IPS-18c (cell line): ENCODE measurements around the gene PMFBP1.
A peak's percentile ranks its signal among the peaks of the same experiment; 100 is the strongest.

Experiments
- H3K4me3 ChIP-seq: 2 replicates; pipeline ENCODE4 v1.7.0; 2013; ENCODE audit warnings: low read depth, mild to moderate bottlenecking, low read length, moderate library complexity; ENCODE audit not compliant: insufficient read depth
- H3K9me3 ChIP-seq: one replicate; pipeline ENCODE4 v1.6.1; 2013; ENCODE audit warnings: mild to moderate bottlenecking, low read length, moderate library complexity; ENCODE audit not compliant: control insufficient read depth, insufficient read depth

The PMFBP1 gene

GRCh38 chr16:72120026-72120425 is 51.9 kb downstream of the PMFBP1 start:
- no peaks in the 10 kb centered on the region for H3K9me3 ChIP-seq
- H3K4me3 ChIP-seq, result no peak overlapping the region

GRCh38 chr16:72113616-72113945 is 58.4 kb downstream of the PMFBP1 start:
- Histone ChIP-seq H3K9me3 (no peaks in the 10 kb centered on the region), H3K4me3 (no peak overlapping the region)

GRCh38 chr16:72112906-72113615 is 58.9 kb downstream of the PMFBP1 start:
- H3K4me3 ChIP-seq, result no peak overlapping the region
- no peaks in the 10 kb centered on the region for H3K9me3 ChIP-seq

- Histone ChIP-seq H3K4me3 (no peak overlapping the region), H3K9me3 (no peaks in the 10 kb centered on the region)
Observed at GRCh38 chr16:72112452-72112792, 59.5 kb downstream of the PMFBP1 start.

- no peak overlapping the region for H3K4me3 ChIP-seq
- H3K9me3 ChIP-seq, result no peaks in the 10 kb centered on the region
Observed at GRCh38 chr16:72111657-72112451, 60.1 kb downstream of the PMFBP1 start.

GRCh38 chr16:72110662-72111615 is 61.0 kb downstream of the PMFBP1 start:
- H3K4me3 ChIP-seq, result no peak overlapping the region; the same call in 1 of the 2 replicates
- H3K9me3 ChIP-seq, result peaks cover 2% of the 10 kb centered on the region

GRCh38 chr16:72109966-72110530 is 61.9 kb downstream of the PMFBP1 start:
- Histone ChIP-seq H3K4me3 (no peak overlapping the region), H3K9me3 (peaks cover 2% of the 10 kb centered on the region)

GRCh38 chr16:72109300-72109699 is 62.7 kb downstream of the PMFBP1 start:
- Histone ChIP-seq H3K4me3 (no peak overlapping the region), H3K9me3 (peaks cover 2% of the 10 kb centered on the region)

GRCh38 chr16:72108353-72109102 is 63.4 kb downstream of the PMFBP1 start:
- Histone ChIP-seq H3K9me3 (peaks cover 2% of the 10 kb centered on the region), H3K4me3 (no peak overlapping the region)

- peaks cover 2% of the 10 kb centered on the region for H3K9me3 ChIP-seq
- no peak overlapping the region for H3K4me3 ChIP-seq
Observed at GRCh38 chr16:72107371-72107770, 64.6 kb downstream of the PMFBP1 start.

GRCh38 chr16:72105978-72106377 is 66.0 kb downstream of the PMFBP1 start:
- Histone ChIP-seq H3K9me3 (peaks cover 2% of the 10 kb centered on the region), H3K4me3 (no peak overlapping the region)

GRCh38 chr16:72104905-72105304 is 67.0 kb downstream of the PMFBP1 start:
- Histone ChIP-seq H3K9me3 (peaks cover 2% of the 10 kb centered on the region), H3K4me3 (no peak overlapping the region)

GRCh38 chr16:72101195-72101594 is 70.8 kb downstream of the PMFBP1 start:
- H3K4me3 ChIP-seq, result no peak overlapping the region

GRCh38 chr16:72099377-72099818 is 72.6 kb downstream of the PMFBP1 start:
- H3K4me3 ChIP-seq, result no peak overlapping the region
- H3K9me3 ChIP-seq, result no peaks in the 10 kb centered on the region

More at GRCh38 chr16:72101195-72101594, 70.8 kb downstream of the PMFBP1 start:
- H3K9me3 ChIP-seq, result peaks cover under 1% of the 10 kb centered on the region

- Histone ChIP-seq H3K4me3 (no peak overlapping the region), H3K9me3 (no peaks in the 10 kb centered on the region)
Observed at GRCh38 chr16:72098936-72099335, 73.0 kb downstream of the PMFBP1 start.

GRCh38 chr16:72094266-72094610 is 77.7 kb downstream of the PMFBP1 start:
- H3K9me3 ChIP-seq, result no peaks in the 10 kb centered on the region
- H3K4me3 ChIP-seq, result peak overlapping the region; percentile 94
